Skeletal muscle tissue (tissue), 4 donors: ENCODE results near the gene C1QTNF6. TPM values are rescaled to one million over a fixed set of nuclear protein-coding genes. Genes with fewer than 3 reads are reported as not detected.

ENCODE experiments used
- H3K27ac ChIP-seq: one replicate; pipeline ENCODE4 v1.7.0; 2013; ENCODE audit warnings: mild to moderate bottlenecking, low read depth, low read length, inconsistent platforms
- H3K27me3 ChIP-seq, 3 donors: one replicate each; pipeline ENCODE4 v1.7.0; 2013; ENCODE audit warnings: low read length in 3 of 3; ENCODE audit not compliant: control insufficient read depth in 3 of 3, insufficient read depth in 3 of 3
- H3K36me3 ChIP-seq, 3 donors: one replicate each; pipeline ENCODE4 v1.7.0; 2013; ENCODE audit warnings: low read length in 3 of 3; ENCODE audit not compliant: control insufficient read depth in 3 of 3, insufficient read depth in 3 of 3
- H3K4me1 ChIP-seq, 3 donors: one replicate each; pipeline ENCODE4 v1.7.0; 2013; ENCODE audit warnings: low read length in 3 of 3, mild to moderate bottlenecking in 3 of 3; ENCODE audit not compliant: control insufficient read depth in 3 of 3, insufficient read depth in 3 of 3
- H3K4me3 ChIP-seq, 3 donors: one replicate each; pipeline ENCODE4 v1.7.0; 2013; ENCODE audit warnings: low read length in 3 of 3
- H3K9ac ChIP-seq, 3 donors: one replicate each; pipeline ENCODE4 v1.7.0; 2013; ENCODE audit warnings: low read length in 3 of 3, mild to moderate bottlenecking in 3 of 3, moderate library complexity in 2 of 3, low read depth in 1 of 3
- H3K9me3 ChIP-seq, 3 donors: one replicate each; pipeline ENCODE4 v1.7.0; 2013; ENCODE audit warnings: low read length in 3 of 3; ENCODE audit not compliant: control insufficient read depth in 3 of 3
- total RNA-seq: library from RNA; depleted of rRNA; stranded (reverse); fragments of >200 nt; gene quantifications from one replicate; pipeline ENCODE4 v1.2.3, GENCODE V29; 2014
- donor health status: Osteomylitis.

C1QTNF6 gene
- total RNA-seq, 1 donor from 2014 or later: 6.3 TPM

DNA sequence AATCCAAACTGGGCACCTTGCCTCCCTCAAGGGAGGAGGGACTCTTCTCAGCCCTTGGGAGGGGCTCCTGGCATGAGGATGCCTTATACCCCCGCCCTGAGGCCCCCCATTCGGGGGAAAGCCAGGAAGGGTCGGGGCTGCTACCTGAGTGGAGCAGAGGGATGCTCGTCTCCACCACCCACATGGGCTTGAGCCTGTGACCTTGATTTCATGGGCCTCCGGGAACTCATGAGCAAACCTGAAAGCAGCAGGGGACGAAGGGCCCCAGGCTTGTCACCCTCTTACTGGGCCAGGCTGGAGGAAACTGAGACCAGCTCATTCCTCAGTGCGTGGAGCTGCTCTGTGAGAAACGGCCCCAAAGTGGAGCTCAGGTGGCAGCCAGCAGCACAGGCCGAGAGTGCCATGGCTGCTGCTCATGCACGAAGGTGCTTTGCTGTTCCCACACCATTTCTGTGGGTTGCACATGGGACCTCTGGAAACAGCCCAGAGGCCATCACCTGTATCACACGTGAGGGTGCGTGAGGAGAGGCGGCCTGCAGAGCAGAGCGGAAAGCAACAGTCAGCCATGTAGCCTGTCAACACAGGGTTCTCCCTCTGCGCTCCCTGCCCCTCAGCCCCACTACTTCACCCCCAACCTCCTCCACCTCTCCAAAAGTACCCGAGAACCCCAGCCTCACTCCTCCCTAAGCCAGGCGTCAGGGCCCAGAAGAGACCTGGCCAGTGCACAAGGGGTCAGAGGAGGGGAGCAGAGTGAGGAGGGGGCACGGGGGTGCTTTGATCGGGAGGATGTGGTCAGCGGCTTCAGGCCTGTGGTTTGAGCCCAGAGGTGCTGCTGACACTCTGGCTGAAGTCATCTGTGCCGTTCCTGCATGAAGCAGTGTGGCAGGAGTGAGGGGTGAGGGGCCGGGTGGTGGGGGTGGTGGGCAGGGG is 24.2 kb downstream of the C1QTNF6 start:
- Histone ChIP-seq H3K4me3 (no peak overlapping the region), H3K36me3 (no peaks in the 10 kb centered on the region), H3K9me3 (peaks cover 0 to 4% (median 0%) of the 10 kb centered on the region in 3 donors), H3K27me3 (peaks cover under 1 to 27% (median 14%) of the 10 kb centered on the region in 3 donors), H3K4me1 (peaks cover 21 to 33% (median 30%) of the 10 kb centered on the region in 3 donors), H3K9ac (no peak overlapping the region), H3K27ac (no peak overlapping the region)

DNA sequence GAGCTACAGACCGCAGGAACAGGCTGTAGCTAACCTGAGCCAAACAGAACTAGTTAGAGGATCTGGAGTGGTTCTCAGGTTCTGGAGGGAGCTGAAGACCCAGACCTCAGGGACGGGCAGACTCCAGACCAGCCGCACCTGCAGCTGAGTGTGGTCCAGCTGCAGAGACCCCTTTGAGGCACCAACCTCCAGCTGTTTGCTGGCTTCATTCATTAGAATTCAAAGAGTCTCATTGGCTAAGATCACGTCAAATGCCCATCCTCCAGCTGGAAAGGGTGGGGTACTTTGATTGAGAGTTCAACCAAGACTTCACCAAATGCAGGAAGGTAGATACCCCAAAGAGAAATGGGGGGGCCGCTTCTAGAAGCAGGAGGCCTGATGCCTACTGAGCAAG is 25.0 kb downstream of the C1QTNF6 start:
- H3K9ac ChIP-seq: no peak overlapping the region
- H3K36me3 ChIP-seq: no peaks in the 10 kb centered on the region
- peaks cover 15 to 29% (median 25%) of the 10 kb centered on the region in 3 donors for H3K4me1 ChIP-seq
- no peak overlapping the region for H3K27ac ChIP-seq
- no peak overlapping the region for H3K4me3 ChIP-seq
- peaks cover 0 to 4% (median 0%) of the 10 kb centered on the region in 3 donors for H3K9me3 ChIP-seq
- H3K27me3 ChIP-seq: peaks cover 6 to 33% (median 16%) of the 10 kb centered on the region in 3 donors

DNA sequence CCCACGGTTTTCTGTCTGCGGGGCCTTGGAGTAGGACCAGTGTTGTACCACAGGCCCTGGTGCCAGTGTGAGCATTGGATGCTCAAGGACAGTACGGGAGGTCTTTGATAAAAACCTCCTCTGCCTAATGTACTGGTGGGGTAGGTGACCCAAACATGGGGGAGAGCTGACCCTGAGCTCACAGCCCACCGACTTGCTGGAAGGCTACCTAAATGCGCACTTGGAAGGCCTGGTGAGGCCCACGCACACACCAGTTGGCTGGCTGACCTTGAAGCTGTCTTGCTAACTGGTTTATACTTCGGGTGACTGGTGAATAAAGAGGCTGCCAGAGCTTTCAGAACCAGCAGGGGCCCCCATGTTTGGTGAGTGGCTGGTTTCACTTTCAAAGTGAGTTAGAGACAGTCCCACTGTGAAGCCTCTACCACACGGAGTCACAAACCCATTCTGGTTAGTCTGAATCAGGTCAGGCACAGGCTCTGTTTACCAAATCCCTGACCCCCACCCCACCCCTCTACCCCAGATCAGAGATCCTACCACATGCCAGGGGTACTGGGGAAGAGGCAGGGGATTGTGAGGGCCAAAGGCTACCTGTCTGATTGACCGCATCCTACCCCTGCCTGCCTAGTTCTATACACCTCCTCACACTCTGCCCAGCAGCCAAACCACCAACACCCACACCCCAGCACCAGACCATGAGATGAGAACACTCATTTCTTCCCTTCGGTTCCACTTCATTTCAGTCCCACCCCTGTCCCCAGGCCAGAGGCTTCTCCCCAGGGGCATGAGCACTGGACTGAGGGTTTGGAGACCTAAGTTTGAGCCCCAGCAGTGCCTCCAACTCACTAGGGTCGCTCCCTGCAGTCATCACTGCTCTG is 25.6 kb downstream of the C1QTNF6 start:
- Histone ChIP-seq H3K27me3 (peaks cover 6 to 36% (median 16%) of the 10 kb centered on the region in 3 donors), H3K4me3 (no peak overlapping the region), H3K9me3 (peaks cover 0 to 4% (median 0%) of the 10 kb centered on the region in 3 donors), H3K9ac (no peak overlapping the region), H3K27ac (no peak overlapping the region), H3K4me1 (peaks cover 12 to 22% (median 18%) of the 10 kb centered on the region in 3 donors), H3K36me3 (no peaks in the 10 kb centered on the region)

DNA sequence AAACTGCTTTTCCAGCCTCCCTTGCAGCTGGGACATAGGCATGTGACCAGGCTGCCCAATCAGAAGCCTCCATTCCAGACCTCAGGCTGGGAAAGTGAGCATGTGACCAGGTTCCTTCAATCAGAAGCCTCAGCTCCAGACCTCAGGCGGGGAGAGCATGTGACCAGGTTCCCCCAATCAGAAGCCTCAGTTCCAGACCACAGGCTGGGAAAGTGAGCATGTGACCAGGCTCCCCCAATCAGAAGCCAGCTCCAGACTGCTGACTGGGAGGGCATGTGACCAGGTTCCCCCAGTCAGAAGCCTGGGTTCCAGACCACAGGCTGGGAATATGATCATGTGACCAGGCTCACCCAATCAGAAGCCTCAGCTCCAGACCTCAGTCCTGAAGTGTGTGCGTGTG is 26.6 kb downstream of the C1QTNF6 start:
- H3K4me3 ChIP-seq: no peak overlapping the region
- H3K4me1 ChIP-seq: peaks cover 2 to 12% (median 8%) of the 10 kb centered on the region in 3 donors
- H3K27me3 ChIP-seq: peaks cover 8 to 46% (median 18%) of the 10 kb centered on the region in 3 donors
- no peak overlapping the region for H3K27ac ChIP-seq
- no peak overlapping the region for H3K9ac ChIP-seq
- H3K9me3 ChIP-seq: peaks cover 0 to 4% (median 0%) of the 10 kb centered on the region in 3 donors
- H3K36me3 ChIP-seq: no peaks in the 10 kb centered on the region

DNA sequence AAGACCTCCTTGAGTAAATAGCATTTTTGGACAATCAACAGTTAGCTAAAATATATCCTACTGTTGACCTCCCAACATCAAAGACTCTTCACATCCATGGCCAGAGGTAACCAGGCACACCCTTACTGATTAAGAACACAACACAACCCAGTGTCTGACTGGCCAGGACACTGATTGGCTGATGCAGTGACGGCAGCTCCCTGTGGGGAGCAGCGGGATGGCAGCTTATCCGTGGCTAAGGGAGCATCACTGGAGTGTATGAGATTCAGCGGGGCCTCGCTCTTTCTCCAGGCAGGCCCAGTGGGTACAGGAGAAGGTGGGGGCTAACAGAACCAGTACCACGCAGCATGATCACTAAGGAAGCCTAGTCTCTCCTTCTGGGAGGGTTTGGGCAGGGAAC is 28.0 kb downstream of the C1QTNF6 start:
- H3K9me3 ChIP-seq: peaks cover 0 to 4% (median 0%) of the 10 kb centered on the region in 3 donors
- H3K4me1 ChIP-seq: peaks cover 0 to under 1% (median 0%) of the 10 kb centered on the region in 3 donors
- H3K9ac ChIP-seq: no peak overlapping the region
- H3K27ac ChIP-seq: no peak overlapping the region
- H3K36me3 ChIP-seq: no peaks in the 10 kb centered on the region
- peaks cover 10 to 51% (median 23%) of the 10 kb centered on the region in 3 donors for H3K27me3 ChIP-seq
- no peak overlapping the region for H3K4me3 ChIP-seq

DNA sequence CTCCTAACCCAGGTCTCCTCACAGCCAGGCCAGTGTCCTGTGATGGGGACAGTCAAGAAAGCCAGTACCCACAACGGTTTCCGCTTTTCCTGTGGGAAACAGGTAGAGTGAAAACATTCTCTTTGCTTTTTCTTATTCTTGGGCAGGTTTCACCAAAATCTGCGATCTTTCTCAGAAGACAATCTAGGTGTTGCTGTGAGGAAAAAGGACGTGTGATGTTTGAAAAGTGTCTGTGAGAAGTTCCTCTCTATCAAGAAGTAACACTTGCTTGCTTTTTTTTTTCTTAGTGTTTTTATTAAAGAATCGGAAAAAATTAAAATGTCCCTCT is 29.1 kb downstream of the C1QTNF6 start:
- Histone ChIP-seq H3K4me1 (no peaks in the 10 kb centered on the region), H3K36me3 (no peaks in the 10 kb centered on the region), H3K4me3 (no peak overlapping the region), H3K9ac (no peak overlapping the region), H3K9me3 (peaks cover 0 to 4% (median 0%) of the 10 kb centered on the region in 3 donors), H3K27me3 (peaks cover 10 to 53% (median 25%) of the 10 kb centered on the region in 3 donors), H3K27ac (no peak overlapping the region)

DNA sequence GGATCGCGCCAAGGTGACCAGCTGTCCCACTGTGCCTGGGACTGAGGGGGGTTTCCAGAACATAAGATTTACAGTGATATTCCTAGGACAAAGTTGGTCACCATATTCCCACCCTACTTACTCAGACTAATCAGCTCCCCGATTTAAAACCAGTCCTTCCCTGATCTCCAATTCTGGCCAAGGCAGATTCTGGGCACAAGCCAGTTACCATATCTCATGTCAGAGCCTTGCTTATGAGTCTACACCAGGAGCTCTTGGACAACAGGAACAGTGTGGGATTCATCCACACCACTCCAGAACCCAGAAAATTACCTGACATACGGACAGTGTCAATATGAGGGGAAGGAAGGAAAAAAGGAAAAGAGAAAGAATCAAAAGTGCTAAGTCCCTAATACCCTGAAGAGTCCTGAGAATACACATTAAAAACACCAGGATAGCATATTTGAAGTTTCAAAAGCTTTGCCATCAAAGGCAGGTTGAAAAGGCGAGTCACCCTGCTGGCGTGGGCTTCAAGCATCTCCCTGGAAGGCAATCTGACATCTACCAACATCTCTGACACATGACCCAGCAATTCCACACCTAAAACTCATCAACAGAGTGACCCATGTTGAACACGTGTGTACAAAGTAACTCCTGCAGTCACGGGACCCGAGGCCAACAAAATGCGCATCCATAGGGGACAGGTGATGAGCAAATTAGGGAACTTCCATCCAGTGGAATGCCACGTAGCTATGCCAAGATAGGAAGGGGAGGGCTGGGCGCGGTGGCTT is 30.3 kb downstream of the C1QTNF6 start:
- no peak overlapping the region for H3K27ac ChIP-seq
- no peak overlapping the region for H3K4me3 ChIP-seq
- H3K36me3 ChIP-seq: no peaks in the 10 kb centered on the region
- H3K9ac ChIP-seq: no peak overlapping the region
- peaks cover 10 to 57% (median 24%) of the 10 kb centered on the region in 3 donors for H3K27me3 ChIP-seq
- no peaks in the 10 kb centered on the region for H3K4me1 ChIP-seq
- H3K9me3 ChIP-seq: peaks cover 0 to 4% (median 0%) of the 10 kb centered on the region in 3 donors

DNA sequence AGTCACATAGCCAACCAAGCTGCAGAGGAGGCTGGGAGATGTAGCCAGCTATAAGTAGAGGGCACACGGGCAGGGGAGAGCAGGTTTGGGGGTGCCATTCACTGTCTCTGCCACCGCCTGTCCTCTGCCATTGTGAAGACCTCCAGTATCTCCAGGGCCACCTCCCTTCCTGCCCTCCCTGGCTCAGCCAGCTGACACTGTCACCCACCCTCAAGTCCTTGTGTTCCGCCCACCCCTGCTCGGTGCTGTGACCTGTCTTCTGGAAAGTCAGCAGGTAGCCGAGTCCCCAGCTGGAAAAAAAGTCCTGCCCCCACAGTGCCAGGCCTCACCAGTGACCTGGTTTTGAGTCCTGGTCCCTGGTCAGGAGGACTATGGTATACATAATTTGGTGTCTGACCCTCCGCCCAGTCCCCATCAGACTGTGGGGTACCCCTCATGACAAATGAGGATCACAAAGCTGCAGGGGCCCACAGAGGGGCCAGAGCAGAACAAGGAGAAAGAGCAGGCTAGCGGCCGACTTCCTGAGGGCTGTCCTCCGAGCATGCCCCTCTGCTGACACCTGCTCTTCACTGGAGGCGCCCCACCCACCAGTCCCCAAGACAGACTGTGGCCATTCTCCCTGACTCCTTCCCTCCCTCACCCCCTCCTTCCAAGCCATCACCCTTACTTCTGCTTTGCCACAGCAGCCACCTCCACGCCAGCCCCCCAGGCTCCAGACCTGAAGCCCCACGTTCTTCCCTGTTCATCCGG is 31.2 kb downstream of the C1QTNF6 start:
- no peaks in the 10 kb centered on the region for H3K4me1 ChIP-seq
- peaks cover 10 to 53% (median 24%) of the 10 kb centered on the region in 3 donors for H3K27me3 ChIP-seq
- H3K9ac ChIP-seq: no peak overlapping the region
- H3K27ac ChIP-seq: no peak overlapping the region
- peaks cover 0 to 4% (median under 1%) of the 10 kb centered on the region in 3 donors for H3K9me3 ChIP-seq
- no peaks in the 10 kb centered on the region for H3K36me3 ChIP-seq
- H3K4me3 ChIP-seq: no peak overlapping the region

DNA sequence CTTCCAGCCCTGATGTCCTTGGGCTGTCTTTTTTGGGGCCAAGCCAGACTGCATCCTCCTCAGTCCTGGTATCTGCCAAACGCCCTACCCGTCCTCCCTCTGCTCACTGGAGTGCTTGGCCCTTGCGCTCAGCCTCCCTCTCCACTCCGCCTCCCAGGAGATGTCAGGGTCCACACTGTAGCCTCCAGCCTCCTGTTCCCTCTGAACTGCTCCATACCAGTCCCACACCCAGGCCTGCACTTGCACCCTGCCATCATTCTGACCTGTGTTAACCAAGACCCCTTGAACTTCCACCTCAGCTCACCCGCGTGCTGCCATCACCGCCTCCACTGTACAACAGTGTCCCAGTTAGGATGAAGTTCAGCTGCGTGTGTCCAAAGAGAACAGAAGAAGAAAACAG is 32.1 kb downstream of the C1QTNF6 start:
- Histone ChIP-seq H3K27me3 (peaks cover 10 to 46% (median 24%) of the 10 kb centered on the region in 3 donors), H3K27ac (no peak overlapping the region), H3K4me1 (no peaks in the 10 kb centered on the region), H3K36me3 (no peaks in the 10 kb centered on the region), H3K4me3 (no peak overlapping the region), H3K9ac (no peak overlapping the region), H3K9me3 (peaks cover 0 to 2% (median 0%) of the 10 kb centered on the region in 3 donors)
